HG03103 (cell line): Measurements from ENCODE around the gene USP5.
A peak's percentile ranks its signal among the peaks of the same experiment; 100 is the strongest.
"Not testable (repeated sequence)": the region's sequence is repeated elsewhere in the genome, so short reads cannot be mapped to it uniquely, and the experiment has no call there.

Source experiments
- ATAC-seq: cut with Tn5 transposase; IDR thresholded peaks from one replicate; pipeline ENCODE4 v1.9.1; 2021; ENCODE audit warnings: low read depth; ENCODE audit not compliant: unreplicated experiment

USP5 gene

DNA sequence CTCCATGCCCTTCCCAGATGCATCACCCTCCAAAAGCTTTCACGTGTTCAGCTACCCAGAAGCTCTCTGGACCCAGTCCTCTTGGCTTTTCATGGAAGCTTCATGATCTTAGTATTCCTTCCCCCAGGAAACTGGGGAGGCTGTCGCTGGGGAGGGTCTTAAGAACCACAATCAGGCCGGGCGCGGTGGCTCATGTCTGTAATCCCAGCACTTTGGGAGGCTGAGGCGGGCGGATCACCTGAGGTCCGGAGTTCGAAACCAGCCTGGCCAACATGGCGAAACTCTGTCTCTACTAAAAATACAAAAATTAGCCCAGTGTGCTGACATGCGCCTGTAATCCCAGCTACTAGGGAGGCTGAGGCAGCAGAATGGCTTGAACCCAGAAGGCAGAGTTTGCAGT, 56.2 kb downstream of the USP5 start:
- ATAC-seq = not testable (repeated sequence)

DNA sequence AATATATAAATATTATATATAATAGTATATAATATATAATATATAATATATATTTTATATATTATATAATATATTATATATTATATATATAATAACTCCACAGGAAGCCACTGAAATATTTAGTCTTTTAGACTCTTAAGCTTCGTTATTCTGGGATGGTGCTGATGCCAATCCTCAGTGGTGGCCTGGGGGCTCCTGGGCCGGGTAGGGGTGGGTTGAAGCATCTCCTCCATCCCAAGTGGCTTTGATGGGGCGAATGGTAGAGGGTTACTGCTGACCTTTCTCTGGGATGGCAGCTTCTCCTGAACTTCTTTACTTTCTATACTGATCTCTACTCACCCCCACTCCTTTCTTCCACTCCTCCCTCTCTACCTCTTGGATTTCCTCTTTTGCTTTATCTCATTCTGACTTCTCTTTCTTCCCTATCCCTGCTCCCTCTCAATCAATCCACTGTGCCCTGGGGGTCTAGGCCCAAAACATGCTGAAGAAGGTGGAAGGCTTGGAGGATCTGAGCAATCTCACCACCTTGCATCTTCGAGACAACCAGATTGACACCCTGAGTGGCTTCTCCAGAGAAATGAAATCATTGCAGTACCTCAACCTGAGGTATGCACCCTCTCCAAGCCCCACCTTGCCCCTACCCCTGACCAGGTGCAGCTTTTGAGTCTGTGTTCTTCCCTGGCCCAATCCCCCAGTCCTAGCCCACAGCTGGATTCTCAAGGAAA, 57.6 kb downstream of the USP5 start:
- no peak for ATAC-seq

DNA sequence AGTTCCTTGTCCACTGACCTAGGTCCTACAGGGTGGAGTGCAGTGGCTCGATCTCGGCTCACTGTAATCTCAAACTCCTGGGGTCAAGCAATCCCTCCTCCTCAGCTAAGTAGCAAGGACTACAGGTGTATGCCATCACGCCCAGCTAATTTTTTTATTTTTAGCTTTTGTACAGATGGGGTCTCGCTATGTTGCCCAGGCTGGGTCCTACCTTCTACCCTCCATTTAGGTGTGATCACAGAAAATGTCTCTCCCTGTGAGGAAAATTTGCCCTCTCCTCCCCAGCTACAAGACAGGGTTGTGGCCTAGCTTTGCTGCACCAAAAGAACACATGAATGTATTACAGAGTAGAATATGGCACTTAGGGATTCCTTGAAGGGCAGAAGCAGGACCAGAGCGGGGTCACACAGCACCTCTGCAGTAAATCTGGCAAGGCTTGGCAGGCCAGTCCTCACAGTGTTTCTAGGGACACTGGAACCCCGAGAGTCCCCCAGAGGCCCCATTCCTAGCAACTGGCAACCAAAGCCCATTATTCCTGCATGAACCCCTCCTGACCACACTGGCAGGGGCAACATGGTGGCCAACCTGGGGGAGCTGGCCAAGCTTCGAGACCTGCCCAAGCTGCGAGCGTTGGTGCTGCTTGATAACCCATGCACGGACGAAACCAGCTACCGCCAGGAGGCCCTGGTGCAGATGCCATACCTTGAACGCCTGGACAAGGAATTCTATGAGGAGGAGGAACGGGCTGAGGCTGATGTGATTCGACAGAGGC, 60.4 kb downstream of the USP5 start:
- ATAC-seq = no peak

DNA sequence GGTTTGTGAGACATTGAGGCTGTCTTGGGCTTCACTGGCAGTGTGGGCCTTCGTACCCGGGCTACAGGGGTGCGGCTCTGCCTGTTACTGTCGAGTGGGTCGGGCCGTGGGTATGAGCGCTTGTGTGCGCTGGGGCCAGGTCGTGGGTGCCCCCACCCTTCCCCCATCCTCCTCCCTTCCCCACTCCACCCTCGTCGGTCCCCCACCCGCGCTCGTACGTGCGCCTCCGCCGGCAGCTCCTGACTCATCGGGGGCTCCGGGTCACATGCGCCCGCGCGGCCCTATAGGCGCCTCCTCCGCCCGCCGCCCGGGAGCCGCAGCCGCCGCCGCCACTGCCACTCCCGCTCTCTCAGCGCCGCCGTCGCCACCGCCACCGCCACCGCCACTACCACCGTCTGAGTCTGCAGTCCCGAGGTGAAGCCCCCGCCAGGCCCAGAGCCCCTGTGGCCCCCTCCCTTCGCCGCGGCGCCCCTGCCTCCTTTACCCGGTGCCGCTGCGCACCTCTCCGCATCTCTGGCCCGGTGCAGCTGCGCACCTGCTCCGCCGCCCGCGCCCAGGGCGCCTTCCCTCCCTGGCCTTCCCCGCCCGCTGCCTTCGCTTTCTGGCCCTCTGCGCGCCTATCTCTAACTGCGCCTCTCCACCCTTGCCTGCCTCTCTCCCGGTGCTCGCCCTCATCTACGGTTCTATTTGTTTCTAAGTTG, 62.4 kb downstream of the USP5 start, which contains the start of gene ENO2:
Gene ENO2 (plus strand): TSS at position 335 of the 701 bp plus-strand sequence. CDS start 1,253 bp downstream, outside the sequence.
- peak; percentile 63 for ATAC-seq

DNA sequence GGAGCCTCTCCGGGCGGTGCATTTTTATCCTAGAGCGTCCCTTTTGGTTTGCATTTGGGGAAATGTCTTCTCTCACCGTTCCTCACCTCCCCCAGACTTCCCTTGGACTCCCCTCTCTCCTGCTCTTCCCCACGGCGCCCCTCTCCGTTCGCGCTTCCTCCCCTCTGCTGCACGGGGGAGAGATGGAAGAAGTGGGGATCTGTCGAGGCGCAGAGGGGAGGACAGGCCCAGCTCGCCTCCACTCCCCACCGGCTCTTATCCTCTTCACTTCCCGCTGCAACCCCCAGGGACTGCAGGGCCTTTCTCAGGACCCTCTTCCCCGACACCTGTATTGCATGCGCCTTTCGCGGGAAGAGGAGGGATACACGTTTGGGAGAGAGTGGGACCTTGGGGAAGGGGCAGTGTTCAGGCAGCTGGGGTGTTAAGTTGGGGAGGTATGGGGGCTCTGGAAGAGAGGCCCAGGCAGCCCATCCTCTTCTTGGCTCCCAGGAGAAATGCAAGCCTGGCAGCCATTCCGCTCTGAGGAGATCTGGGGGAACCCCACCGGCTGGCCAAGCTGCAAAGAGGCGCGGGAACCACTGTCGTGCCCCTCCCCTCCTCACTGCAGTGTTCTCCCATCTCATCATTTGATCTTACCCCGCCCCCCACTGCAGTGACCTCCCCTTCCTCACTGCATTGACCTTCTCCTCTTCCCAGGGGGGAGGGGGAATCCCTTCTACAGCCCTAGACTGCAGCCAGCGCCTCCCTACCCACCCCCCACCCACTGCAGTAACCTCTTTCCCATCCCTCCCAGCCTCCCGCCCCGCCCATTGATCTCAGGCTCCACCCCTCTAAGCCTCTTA, 63.2 kb downstream of the USP5 start:
- no peak for ATAC-seq

DNA sequence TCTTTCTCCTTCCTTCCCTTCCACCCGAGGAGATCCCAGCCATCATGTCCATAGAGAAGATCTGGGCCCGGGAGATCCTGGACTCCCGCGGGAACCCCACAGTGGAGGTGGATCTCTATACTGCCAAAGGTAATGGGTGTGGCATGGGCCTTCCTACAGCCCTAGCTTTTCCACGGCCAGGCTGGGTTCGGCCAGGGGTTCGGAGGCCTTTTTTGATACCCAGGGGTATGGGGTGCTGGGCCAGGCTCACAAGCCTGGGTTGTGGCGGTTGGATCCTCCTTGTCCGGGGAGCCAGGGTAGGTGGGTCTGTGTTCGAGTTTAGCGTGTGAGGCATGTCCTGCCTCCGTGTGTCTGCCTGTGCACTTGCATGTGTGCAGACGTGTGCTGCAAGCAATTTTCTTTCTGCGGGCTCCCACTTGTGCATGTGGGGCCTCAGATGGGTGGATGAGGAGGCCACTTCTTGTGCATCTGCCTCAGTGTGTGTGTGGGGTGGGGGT, 63.9 kb downstream of the USP5 start:
- ATAC-seq = no peak
